Astrocyte of the cerebellum (primary cell): Measurements from ENCODE around the gene BHLHA15.

Experiments
- DNase-seq: peaks from one replicate; pipeline ENCODE4 v3.0.0-alpha.2; 2011; ENCODE audit warnings: low read depth
- H3K4me3 ChIP-seq: 2 replicates; pipeline ENCODE4 v1.5.1; 2011; ENCODE audit warnings: mild to moderate bottlenecking, low read depth, low read length, moderate library complexity
- CTCF ChIP-seq: IDR thresholded peaks from 2 replicates; pipeline ENCODE4 v1.5.1; 2012; ENCODE audit warnings: low read length, low read depth, moderate library complexity, mild to moderate bottlenecking; ENCODE audit errors: missing control alignments
- in situ Hi-C: cut with HindIII; loops from 2 replicates; pipeline ENCODE4 v1.10.0; 2017; ENCODE audit warnings: low sequenced_read_pairs

BHLHA15 gene

GRCh38 chr7:98167653-98168052, 43.6 kb upstream of the BHLHA15 start:
- TF ChIP-seq CTCF: no peak
- in situ Hi-C loops: no loop called here

GRCh38 chr7:98168181-98168903, 42.9 kb upstream of the BHLHA15 start:
- in situ Hi-C loops: no loop called here
- DNase-seq: peak; percentile 20
- TF ChIP-seq CTCF: peak; percentile 71
- no peak overlapping the region for H3K4me3 ChIP-seq

More at GRCh38 chr7:98167653-98168052, 43.6 kb upstream of the BHLHA15 start:
- DNase-seq: no peak
- H3K4me3 ChIP-seq: no peak overlapping the region

- no peak for DNase-seq
- in situ Hi-C loops: no loop called here
- H3K4me3 ChIP-seq: no peak overlapping the region
- no peak for TF ChIP-seq CTCF
Observed at GRCh38 chr7:98168904-98169621, 42.2 kb upstream of the BHLHA15 start.

GRCh38 chr7:98170966-98171365, 40.3 kb upstream of the BHLHA15 start:
- DNase-seq: no peak
- TF ChIP-seq CTCF: no peak
- in situ Hi-C loops: no loop called here
- no peak overlapping the region for H3K4me3 ChIP-seq

GRCh38 chr7:98171449-98171848, 39.8 kb upstream of the BHLHA15 start:
- in situ Hi-C loops: no loop called here
- no peak for DNase-seq
- no peak overlapping the region for H3K4me3 ChIP-seq
- no peak for TF ChIP-seq CTCF

GRCh38 chr7:98174334-98175259, 36.6 kb upstream of the BHLHA15 start:
- in situ Hi-C loops: no loop called here
- no peak for DNase-seq
- TF ChIP-seq CTCF: no peak
- H3K4me3 ChIP-seq: no peak overlapping the region
